Measurements from ENCODE around the gene C10orf67.
"Not testable (repeated sequence)": the region's sequence is repeated elsewhere in the genome, so short reads cannot be mapped to it uniquely, and the experiment has no call there.

Gene C10orf67

GRCh38 chr10:23280419-23281043 lies 64.1 kb downstream of the C10orf67 start:
- no peak for DNase-seq (ENCODE audit: low read depth in 2 of 3, low spot score in 2 of 3)

DNA sequence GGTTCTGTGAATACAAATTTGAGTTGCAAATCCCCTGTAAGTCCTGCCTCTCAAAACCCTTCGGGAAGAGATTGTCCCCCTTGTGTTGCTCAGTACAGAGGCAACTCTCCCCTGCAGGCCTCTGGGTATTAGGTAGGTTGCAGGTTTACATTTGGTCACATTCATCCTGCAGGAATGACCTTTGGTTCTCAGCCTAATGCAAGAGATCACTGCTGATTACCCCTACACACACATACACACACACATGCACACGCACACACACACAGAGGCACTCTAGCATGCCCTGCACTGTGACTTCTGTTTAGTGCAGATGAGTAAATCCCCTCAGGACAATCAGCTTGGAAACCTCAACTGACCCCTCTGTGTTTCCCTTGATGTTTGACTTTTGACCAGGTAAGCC lies 69.2 kb downstream of the C10orf67 start:
- no peak for DNase-seq (ENCODE audit: low read depth in 2 of 3, low spot score in 2 of 3)

DNA sequence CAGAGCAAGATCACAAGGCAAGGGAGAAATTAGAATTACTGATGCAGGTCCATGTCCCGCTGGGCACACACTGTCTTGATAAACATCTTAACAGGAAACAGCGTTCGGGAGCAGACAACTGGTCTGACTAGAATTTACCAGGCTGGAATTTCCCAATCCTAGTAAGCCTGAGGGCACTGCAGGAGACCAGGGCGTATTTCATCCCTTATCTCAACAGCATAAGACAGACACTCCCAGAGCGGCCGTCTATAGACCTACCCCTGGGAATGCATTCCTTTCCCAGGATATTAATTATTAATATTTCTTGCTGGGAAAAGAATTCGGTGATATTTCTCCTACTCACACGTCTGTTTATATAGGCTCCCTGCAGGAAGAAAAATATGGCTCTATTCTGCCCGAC lies 70.4 kb downstream of the C10orf67 start:
- not testable (repeated sequence) for DNase-seq (ENCODE audit: low read depth in 2 of 3, low spot score in 2 of 3)

- no peak for DNase-seq (ENCODE audit: low read depth in 2 of 3, low spot score in 2 of 3)
Measured at GRCh38 chr10:23270531-23270930, 74.1 kb downstream of the C10orf67 start.

DNA sequence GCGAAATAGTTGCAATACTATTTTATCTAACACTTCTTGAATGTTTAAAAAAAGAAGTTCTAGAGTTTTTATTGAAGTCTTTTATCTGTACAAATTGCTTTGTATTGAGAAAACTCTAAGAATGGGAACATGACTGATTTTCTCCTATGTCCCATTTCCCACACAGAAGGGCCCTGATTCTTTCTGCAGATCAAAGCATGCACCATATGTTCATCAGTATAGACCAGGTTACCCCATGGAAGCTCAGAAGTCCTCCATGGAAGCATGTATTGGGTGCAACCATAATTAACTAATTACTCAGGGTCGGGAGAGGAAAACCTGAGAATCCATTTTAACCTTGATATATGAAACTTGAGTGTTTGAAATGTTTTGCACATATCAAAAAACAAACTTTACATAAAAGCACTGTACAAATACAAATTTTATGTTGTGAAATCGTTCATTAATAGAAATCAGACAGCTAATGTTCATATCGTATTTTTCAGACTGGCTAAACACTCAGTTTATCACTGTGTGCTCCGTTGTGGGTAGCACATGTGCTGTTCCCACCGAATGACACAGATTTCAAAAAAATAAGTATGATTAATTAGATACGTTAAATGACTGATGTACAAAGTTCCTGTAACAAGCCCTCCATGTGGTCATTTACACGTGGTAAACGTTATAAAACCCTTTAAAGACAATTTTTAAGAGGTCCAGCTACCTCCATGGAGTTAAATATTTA lies 81.0 kb downstream of the C10orf67 start:
- no peak for DNase-seq (ENCODE audit: low read depth in 2 of 3, low spot score in 2 of 3)

DNA sequence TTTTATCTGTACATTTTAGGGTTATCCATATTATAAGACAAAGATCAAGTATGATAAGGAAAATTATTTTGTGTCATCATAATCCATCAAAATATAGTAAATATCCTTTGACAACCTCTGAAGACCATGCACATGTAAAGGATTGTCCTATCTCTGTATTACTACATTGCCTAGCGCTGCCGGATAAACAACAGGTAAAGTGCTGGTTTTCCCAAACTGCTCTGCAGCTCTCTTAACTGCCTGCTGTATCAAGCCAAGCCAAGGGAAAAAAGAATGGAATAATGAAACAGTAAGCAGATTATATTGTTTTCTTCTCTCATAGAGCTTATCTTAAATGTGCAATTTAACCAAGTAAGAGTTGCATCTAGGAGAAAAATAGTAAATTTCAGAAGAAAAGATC lies 81.7 kb downstream of the C10orf67 start:
- DNase-seq (ENCODE audit: low read depth in 2 of 3, low spot score in 2 of 3): no peak

- DNase-seq (ENCODE audit: low read depth in 2 of 3, low spot score in 2 of 3): no peak
Measured at GRCh38 chr10:23258516-23258915, 86.1 kb downstream of the C10orf67 start.

GRCh38 chr10:23253780-23254179 lies 90.8 kb downstream of the C10orf67 start:
- no peak for DNase-seq (ENCODE audit: low read depth in 2 of 3, low spot score in 2 of 3)

DNA sequence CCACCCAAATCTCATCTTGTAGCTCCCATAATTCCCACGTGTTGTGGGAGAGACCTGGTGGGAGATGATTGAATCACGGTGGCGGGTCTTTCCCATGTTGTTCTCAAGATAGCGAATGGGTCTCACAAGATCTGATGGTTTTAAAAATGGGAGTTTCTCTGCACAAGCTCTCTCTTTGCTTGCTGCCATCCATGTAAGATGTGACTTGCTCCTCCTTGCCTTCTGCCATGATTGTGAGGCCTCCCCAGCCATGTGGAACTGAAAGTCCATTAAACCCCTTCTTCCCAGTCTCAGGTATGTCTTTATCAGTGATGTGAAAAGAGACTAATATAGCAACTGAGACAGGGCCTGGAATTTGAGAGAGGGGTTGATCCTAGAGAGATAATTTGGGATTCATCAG lies 91.7 kb downstream of the C10orf67 start:
- DNase-seq (ENCODE audit: low read depth in 2 of 3, low spot score in 2 of 3): not testable (repeated sequence)

DNA sequence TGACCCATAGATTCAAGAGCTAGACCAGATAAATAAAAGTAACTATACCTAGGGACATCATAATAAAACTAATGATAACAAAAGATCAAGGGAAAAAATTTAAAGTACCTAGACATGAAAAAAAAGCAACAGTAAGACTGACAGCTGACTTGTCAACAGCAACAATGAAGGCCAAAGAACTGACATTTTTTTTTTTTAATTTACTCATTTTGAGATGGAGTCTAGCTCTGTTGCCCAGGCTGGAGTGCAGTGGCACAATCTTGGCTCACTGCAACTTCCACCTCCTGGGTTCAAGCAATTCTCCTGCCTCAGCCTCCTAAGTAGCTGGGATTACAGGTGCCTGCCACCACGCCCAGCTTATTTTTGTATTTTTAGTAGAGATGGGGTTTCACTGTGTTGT lies 102.8 kb downstream of the C10orf67 start:
- not testable (repeated sequence) for DNase-seq (ENCODE audit: low read depth in 2 of 3, low spot score in 2 of 3)

- no peak for DNase-seq (ENCODE audit: low read depth in 2 of 3, low spot score in 2 of 3)
Measured at GRCh38 chr10:23238015-23238414, 106.6 kb downstream of the C10orf67 start.

GRCh38 chr10:23230582-23230981 lies 114.0 kb downstream of the C10orf67 start:
- DNase-seq (ENCODE audit: low read depth in 2 of 3, low spot score in 2 of 3): no peak

- DNase-seq (ENCODE audit: low read depth in 2 of 3, low spot score in 2 of 3): no peak
Measured at GRCh38 chr10:23217471-23217870, 127.1 kb downstream of the C10orf67 start.

DNA sequence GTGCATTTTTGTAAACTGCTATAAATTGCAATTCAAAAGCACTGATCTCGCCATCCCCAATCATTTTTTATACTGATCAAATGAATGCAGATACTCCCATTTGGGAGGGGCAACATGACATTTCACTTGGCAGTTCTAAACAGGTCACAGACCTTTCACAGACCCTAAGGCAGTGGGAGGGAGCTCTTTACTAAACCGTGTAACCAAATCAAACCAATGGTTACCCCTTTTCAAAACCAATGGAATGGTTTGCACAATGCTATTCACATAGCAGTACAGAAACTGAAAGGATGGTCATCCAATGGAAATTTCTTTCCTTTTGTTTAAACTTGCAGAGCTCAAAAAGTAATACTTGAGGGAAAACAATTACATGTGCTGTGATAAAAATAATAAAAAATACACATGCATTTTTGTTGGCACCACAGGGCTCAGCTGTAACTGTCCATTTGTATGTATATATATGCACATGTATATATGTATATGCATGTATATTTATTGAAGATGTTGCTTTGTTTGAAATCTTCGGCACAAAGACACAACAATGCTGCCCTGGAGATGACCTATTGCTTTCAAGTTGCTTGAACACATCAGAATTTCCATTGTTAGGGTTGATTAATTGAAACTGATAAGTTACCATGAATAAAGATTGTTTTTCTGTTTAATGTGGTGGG lies 138.5 kb downstream of the C10orf67 start:
- no peak for DNase-seq (ENCODE audit: low read depth in 2 of 3, low spot score in 2 of 3)

DNA sequence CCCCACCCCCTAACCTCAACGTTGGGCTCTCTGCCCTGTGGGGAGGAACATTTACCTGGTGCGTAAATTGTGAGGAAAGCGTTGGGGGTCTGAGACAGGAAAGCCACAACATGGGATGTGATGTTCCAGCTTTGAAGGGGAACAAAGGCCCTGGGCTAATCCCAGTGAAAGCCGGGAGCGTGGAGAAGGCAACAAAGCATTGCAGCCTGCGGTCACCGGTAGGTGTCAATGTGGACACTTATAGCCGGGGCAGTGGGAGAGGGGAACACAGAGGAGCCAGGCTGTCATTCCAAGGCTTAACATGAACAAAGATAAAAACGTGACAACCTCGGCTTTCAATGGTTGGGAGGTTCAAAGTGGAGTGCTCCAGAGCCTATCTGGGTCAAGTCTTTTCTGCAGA lies 139.8 kb downstream of the C10orf67 start:
- DNase-seq (ENCODE audit: low read depth in 2 of 3, low spot score in 2 of 3): no peak

DNA sequence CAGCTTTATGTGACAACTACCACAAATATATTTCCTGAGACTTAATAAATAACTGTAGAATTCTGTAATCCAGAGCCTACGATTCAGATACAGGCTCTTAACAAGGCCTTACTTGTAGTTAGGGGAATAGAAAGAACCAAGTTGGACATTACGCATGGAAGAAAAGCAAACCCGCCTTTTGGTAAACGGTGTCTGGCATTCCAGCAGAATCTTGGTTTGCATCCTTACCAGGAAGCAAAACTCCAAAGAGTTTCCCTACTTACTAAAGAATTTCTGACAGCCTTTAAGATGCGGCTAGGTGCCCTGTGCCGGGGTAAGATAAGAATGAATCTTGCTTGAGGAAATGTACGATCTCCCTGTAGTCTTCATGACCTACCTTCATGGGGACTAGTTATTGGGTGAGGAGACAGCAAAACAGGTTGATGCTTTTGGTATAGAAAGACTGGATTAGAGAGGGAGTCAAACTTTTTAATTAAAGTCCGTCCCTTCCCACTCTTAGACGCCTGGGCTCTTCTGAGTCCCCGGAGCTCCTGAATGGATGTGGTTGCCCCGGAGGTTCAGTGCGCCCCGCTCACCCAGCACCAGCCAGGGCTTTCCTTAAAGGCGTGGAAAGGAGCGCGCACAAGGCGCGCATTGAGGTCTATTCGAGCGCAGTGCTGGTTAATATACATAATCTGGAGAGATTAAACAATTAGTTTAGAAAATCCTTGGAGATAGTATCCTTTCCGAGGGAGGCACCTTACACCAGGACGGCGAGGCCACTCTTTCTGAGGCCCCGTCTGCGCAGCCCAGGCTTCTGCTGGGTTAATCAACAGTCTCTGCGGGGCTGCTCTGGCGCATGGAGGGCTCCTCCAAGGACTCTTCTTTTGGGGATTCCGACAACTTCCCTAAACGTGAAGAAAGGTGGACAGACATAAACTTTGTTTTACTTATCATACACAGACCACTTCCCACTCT lies 140.9 kb downstream of the C10orf67 start:
- no peak for DNase-seq (ENCODE audit: low read depth in 2 of 3, low spot score in 2 of 3)

DNA sequence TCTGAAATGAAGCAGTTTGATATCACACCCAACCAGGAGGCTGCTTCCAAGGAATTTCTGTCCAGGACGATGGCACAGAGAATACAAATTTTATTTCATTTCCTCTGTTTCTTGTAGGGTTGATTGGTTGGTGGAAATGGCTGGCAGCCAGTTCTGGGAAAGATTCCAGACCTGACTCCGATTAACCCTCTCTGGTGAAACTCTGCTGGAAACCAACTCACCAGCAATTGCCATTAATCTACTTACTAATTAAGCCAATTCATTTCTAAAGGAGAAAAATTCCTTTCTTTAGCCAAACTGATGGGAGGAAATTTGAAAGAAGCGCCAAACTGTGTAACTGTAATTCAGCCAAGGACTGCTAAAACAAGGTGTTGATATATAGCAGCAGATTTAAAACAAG lies 141.8 kb downstream of the C10orf67 start:
- DNase-seq (ENCODE audit: low read depth in 2 of 3, low spot score in 2 of 3): no peak

GRCh38 chr10:23201837-23202236 lies 142.8 kb downstream of the C10orf67 start:
- DNase-seq (ENCODE audit: low read depth in 2 of 3, low spot score in 2 of 3): no peak

DNA sequence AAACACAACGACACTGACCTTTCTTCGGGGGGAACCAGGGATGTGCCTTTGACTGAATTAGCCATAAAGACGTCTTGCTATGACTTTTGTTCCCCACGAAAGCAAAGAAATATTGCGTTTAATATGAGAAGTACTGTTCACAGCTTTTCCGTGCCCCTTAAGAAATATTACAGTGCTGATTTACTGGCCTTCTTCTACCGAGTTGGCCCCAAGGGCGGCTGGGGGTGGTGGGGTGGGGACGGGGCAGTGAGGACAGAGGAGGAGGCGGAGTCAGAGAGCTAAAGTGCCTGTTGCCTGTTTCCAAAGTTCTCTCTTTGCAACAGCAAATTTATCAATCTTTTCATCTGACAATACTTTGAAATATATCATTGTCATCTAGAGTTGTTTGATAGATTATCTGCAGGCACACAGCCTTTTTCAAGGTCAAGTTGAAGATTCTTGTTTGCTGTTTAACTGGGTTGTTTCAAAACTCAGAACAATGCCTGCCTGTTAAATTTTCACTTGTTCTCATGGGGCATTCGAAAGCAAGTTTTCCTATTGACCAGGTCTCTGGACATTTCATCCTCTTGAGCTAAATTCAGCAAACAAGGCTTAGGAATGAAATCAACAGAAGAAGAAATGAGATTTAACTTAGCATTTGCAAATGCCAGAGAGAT lies 143.5 kb downstream of the C10orf67 start:
- DNase-seq (ENCODE audit: low read depth in 2 of 3, low spot score in 2 of 3): no peak

DNA sequence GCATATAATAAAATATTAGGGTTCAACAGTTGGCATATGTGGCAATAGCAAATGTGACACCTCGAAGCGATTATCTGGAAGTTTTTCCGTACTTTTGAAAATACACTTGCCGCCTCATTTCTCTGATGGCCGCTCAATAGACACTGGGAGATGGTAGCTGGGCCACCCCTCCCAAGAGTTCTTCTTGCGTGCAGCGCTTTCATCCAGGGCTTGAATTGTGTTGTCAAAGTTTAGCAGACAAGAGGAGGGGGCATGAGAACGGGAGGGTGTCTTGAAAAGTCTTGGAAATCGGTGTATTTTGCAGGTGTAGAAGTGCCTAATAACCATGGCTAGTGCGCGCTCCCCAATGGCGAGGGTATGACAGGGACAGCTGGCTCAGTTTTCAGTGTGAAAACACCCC lies 144.0 kb downstream of the C10orf67 start:
- DNase-seq (ENCODE audit: low read depth in 2 of 3, low spot score in 2 of 3): no peak
